Glomerular visceral epithelial cell (primary cell): ENCODE data around the gene GARIN5A.

Experiments used
- DNase-seq: peaks from one replicate; pipeline ENCODE4 v3.0.0-alpha.2; 2016; ENCODE audit errors: extremely low spot score

The GARIN5A gene

GRCh38 chr19:50508843-50509190 is 32.2 kb upstream of the GARIN5A start:
- DNase-seq = no peak

- DNase-seq = no peak
These were observed 30.7 kb upstream of the GARIN5A start for GRCh38 chr19:50507376-50507775.

- DNase-seq = no peak
These were observed 30.1 kb upstream of the GARIN5A start for GRCh38 chr19:50506700-50507099.

GRCh38 chr19:50505856-50506611 is 29.4 kb upstream of the GARIN5A start:
- DNase-seq = no peak

- no peak for DNase-seq
These were observed 25.2 kb upstream of the GARIN5A start for GRCh38 chr19:50501568-50502475.

- no peak for DNase-seq
These were observed 24.5 kb upstream of the GARIN5A start for GRCh38 chr19:50501186-50501567.

GRCh38 chr19:50500753-50501151 is 24.1 kb upstream of the GARIN5A start:
- DNase-seq = no peak

GRCh38 chr19:50500060-50500752 is 23.6 kb upstream of the GARIN5A start:
- no peak for DNase-seq

GRCh38 chr19:50498219-50499056 is 21.8 kb upstream of the GARIN5A start:
- no peak for DNase-seq

GRCh38 chr19:50497022-50497405 is 20.4 kb upstream of the GARIN5A start:
- no peak for DNase-seq

GRCh38 chr19:50496189-50497021 is 19.8 kb upstream of the GARIN5A start:
- no peak for DNase-seq

- DNase-seq = no peak
These were observed 18.4 kb upstream of the GARIN5A start for GRCh38 chr19:50495020-50495531.

GRCh38 chr19:50494186-50495019 is 17.8 kb upstream of the GARIN5A start:
- no peak for DNase-seq

GRCh38 chr19:50493171-50493570 is 16.5 kb upstream of the GARIN5A start:
- DNase-seq = no peak

- no peak for DNase-seq
These were observed 15.8 kb upstream of the GARIN5A start for GRCh38 chr19:50492303-50493052.

- DNase-seq = no peak
These were observed 14.4 kb upstream of the GARIN5A start for GRCh38 chr19:50490991-50491472.

GRCh38 chr19:50490411-50490811 is 13.8 kb upstream of the GARIN5A start:
- no peak for DNase-seq

- DNase-seq = no peak
These were observed 12.9 kb upstream of the GARIN5A start for GRCh38 chr19:50489461-50490011.
